ENCODE measurements around the gene CEP95. TPM values are rescaled to one million over a fixed set of nuclear protein-coding genes. Genes with fewer than 3 reads are reported as not detected.

Gene CEP95
- 17.1 and 22.8 TPM in 2 replicates for total RNA-seq

GRCh38 chr17:64506576-64507412, at the start of gene CEP95:
CEP95 (plus strand) TSS chr17:64506977; CDS start chr17:64507098, 121 bp downstream.

GRCh38 chr17:64496786-64497564, 9.8 kb upstream of the CEP95 start, which contains the start of gene POLG2:
POLG2 (minus strand) TSS chr17:64497054; CDS start chr17:64496968, 86 bp downstream.

GRCh38 chr17:64506201-64506575, 589 bp upstream of the CEP95 start, which contains the start of gene DDX5:
DDX5 (minus strand) TSS chr17:64506289; CDS start chr17:64506119, 170 bp downstream.

Other genes with a start within 250 kb of the CEP95 start
- gene TEX2, start 243.7 kb upstream of the CEP95 start, total RNA-seq = 26.6 and 32.8 TPM in 2 replicates
- gene PECAM1, start 116.1 kb upstream of the CEP95 start, total RNA-seq = 450 and 574 TPM in 2 replicates
- gene MILR1, start 57.9 kb upstream of the CEP95 start, total RNA-seq = 0.52 and 0.76 TPM in 2 replicates
- gene POLG2, start 9.9 kb upstream of the CEP95 start, total RNA-seq = 6.6 and 7.9 TPM in 2 replicates
- gene DDX5, start 688 bp upstream of the CEP95 start, total RNA-seq = 467 and 503 TPM in 2 replicates
- gene SMURF2, start 155.3 kb downstream of the CEP95 start, total RNA-seq = 54.8 and 74.9 TPM in 2 replicates